Spleen (tissue), 11 donors: ENCODE results near the gene IMMP2L. TPM values are rescaled to one million over a fixed set of nuclear protein-coding genes. Genes with fewer than 3 reads are reported as not detected.

Experiments
- DNase-seq: peaks from one replicate; pipeline ENCODE4 v3.0.0-alpha.2; 2020
- H3K27ac ChIP-seq, 8 donors: fragments of 200-600 bp; sonication (generic) in 7 of 8; 1 replicate in 4 of 8; 2 replicates in 4 of 8; pipeline versions ENCODE4 v1.5.0 to v1.8.0; 2016 to 2021; ENCODE audit warnings: inconsistent platforms in 4 of 8, mild to moderate bottlenecking in 4 of 8, moderate library complexity in 1 of 8
- H3K27me3 ChIP-seq, 7 donors: fragments of 200-600 bp; sonication (generic) in 6 of 7; replicated peaks in 1 of 7; 1 replicate in 4 of 7; 2 replicates in 3 of 7; pipeline versions ENCODE4 v1.5.0 to v1.8.0; 2016 to 2021; ENCODE audit warnings: inconsistent platforms in 3 of 7, mild to moderate bottlenecking in 1 of 7
- H3K36me3 ChIP-seq, 6 donors: fragments of 200-600 bp; sonication (generic) in 5 of 6; 1 replicate in 4 of 6; 2 replicates in 2 of 6; pipeline versions ENCODE4 v1.5.0 to v1.8.0; 2016 to 2021; ENCODE audit warnings: inconsistent platforms in 2 of 6
- H3K4me1 ChIP-seq, 6 donors: fragments of 200-600 bp; sonication (generic) in 5 of 6; 1 replicate in 3 of 6; 2 replicates in 3 of 6; pipeline versions ENCODE4 v1.5.0 to v1.8.0; 2016 to 2021; ENCODE audit warnings: inconsistent platforms in 3 of 6
- H3K4me3 ChIP-seq, 8 donors: fragments of 200-600 bp; sonication (generic) in 7 of 8; 1 replicate in 4 of 8; 2 replicates in 4 of 8; pipeline versions ENCODE4 v1.5.0 to v1.8.0; 2016 to 2021; ENCODE audit warnings: inconsistent platforms in 4 of 8, mild to moderate bottlenecking in 4 of 8, moderate library complexity in 2 of 8
- H3K9me3 ChIP-seq, 8 donors: fragments of 200-600 bp; sonication (generic) in 7 of 8; 1 replicate in 4 of 8; 2 replicates in 4 of 8; pipeline versions ENCODE4 v1.5.0 to v1.8.0; 2016 to 2021; ENCODE audit warnings: inconsistent platforms in 4 of 8
- POLR2A ChIP-seq, 3 donors: fragments of 450-650 bp; IDR thresholded peaks; one replicate each; pipeline ENCODE4 v1.5.1; 2017; ENCODE audit warnings: antibody characterized with exemption in 3 of 3, mild to moderate bottlenecking in 1 of 3
- POLR2AphosphoS5 ChIP-seq, 3 donors: sonication (generic); formaldehyde crosslinking; IDR thresholded peaks; one replicate each; pipeline ENCODE4 v1.5.1; 2017; ENCODE audit warnings: antibody characterized with exemption in 3 of 3
- WGBS, 5 donors: extraction: QIAGEN DNeasy Blood & Tissue Kit in 3 of 5; methylation state at CpG; one replicate each; pipeline versions ENCODE4 v1.1.5 to v1.1.7; 2013 to 2018; 5-methylcytosine and 5-hydroxymethylcytosine counted together
- intact Hi-C: fragments of 100-400 bp; cut with DNase I; formaldehyde crosslinking; loops from one replicate; pipeline ENCODE4 v1.15.0; 2023; ENCODE audit warnings: low total_unique reads
- polyA plus RNA-seq, 3 donors: library from polyadenylated mRNA; stranded (reverse); fragments of 200-250 nt; gene quantifications; one replicate each; pipeline ENCODE4 v1.2.1, GENCODE V29; 2013
- total RNA-seq, 7 donors: library from RNA; depleted of rRNA in 3 of 7; stranded (reverse); fragments of >200 nt in 3 of 7; fragmentation: NEBNext Ultra II Directional in 4 of 7; extraction: Animal tissue kit (Norgen Biotek cat#: 25700) in 4 of 7; gene quantifications; one replicate each; pipeline versions ENCODE4 v1.1.0 to v1.2.1, GENCODE V29; 2016 to 2021
- TF ChIP-seq, protein P1 (sequence below), 11 experiments: fragments of 200-600 bp in 7 of 11; fragments of 450-650 bp in 4 of 11; sonication (generic) in 4 of 11; IDR thresholded peaks in 8 of 11; conservative IDR thresholded peaks in 3 of 11; 1 replicate in 7 of 11; 2 replicates in 4 of 11; pipeline versions ENCODE4 v1.4.0 to v1.8.0; 2016 to 2021; ENCODE audit warnings: antibody characterized with exemption in 11 of 11, inconsistent platforms in 4 of 11, mild to moderate bottlenecking in 1 of 11
- donor health status: healthy with polysubstance abuse.
- donor health status: DM: no; HTN: no; CAD: no; lungs with moderate emphysema.
- donor health status: DM: no; HTN: no; CAD: no.
- donor health status: Bipolar disorder and iron deficiency.
- donor health status: healthy.
- donor health status: DM: no; HTN: no; CAD: no.
- donor health status: DM: yes; HTN: yes; CAD: no.

Gene IMMP2L
- total and polyA plus RNA-seq, 10 donors: 6.5 to 32.7 (median 9.8) TPM

- WGBS, 5 donors: 88 to 97% (median 93%) methylated on average over 1 of the region's 1 CpG
- intact Hi-C loops: no loop called here
- Histone ChIP-seq H3K4me3 (no peak overlapping the region), H3K4me1 (no peaks in the 10 kb centered on the region), H3K9me3 (no peaks in the 10 kb centered on the region), H3K27me3 (no peaks in the 10 kb centered on the region), H3K27ac (no peak overlapping the region), H3K36me3 (no peaks in the 10 kb centered on the region)
- DNase-seq: no peak
- TF ChIP-seq, protein P1, sequence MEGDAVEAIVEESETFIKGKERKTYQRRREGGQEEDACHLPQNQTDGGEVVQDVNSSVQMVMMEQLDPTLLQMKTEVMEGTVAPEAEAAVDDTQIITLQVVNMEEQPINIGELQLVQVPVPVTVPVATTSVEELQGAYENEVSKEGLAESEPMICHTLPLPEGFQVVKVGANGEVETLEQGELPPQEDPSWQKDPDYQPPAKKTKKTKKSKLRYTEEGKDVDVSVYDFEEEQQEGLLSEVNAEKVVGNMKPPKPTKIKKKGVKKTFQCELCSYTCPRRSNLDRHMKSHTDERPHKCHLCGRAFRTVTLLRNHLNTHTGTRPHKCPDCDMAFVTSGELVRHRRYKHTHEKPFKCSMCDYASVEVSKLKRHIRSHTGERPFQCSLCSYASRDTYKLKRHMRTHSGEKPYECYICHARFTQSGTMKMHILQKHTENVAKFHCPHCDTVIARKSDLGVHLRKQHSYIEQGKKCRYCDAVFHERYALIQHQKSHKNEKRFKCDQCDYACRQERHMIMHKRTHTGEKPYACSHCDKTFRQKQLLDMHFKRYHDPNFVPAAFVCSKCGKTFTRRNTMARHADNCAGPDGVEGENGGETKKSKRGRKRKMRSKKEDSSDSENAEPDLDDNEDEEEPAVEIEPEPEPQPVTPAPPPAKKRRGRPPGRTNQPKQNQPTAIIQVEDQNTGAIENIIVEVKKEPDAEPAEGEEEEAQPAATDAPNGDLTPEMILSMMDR (IDR thresholded peaks at IDR 0.05 in 8 of 11, conservative IDR thresholded peaks at IDR 0.05 in 3 of 11): no peak
- TF ChIP-seq POLR2AphosphoS5 (IDR thresholded peaks at IDR 0.05) (no peak), POLR2A (IDR thresholded peaks at IDR 0.05) (no peak)
These were observed 260.4 kb downstream of the IMMP2L start for GRCh38 chr7:111301891-111302290.

DNA sequence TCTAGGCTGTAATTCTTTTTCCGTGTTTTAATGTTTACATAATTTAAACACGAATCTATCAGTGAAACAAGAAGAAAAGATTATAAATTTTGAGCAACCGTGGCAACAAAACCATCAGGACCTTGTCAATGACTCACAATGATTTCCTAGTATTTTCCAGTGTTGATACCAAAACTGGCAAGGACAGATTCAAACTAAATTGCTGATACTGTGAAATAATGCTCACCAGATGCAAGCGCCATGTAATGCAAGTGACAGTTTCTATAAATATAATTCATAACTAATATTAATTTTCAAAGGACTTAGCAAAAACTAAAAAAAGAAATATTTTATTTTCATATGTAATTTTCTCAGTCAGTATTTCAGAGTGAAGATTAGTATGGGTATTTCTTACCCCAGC is 267.8 kb downstream of the IMMP2L start:
- H3K4me3 ChIP-seq: no peak overlapping the region

GRCh38 chr7:111292026-111292470 is 270.2 kb downstream of the IMMP2L start:
- no peaks in the 10 kb centered on the region for H3K27me3 ChIP-seq
- intact Hi-C loops: no loop called here
- 49 to 72% (median 63%) methylated on average over 1 of the region's 1 CpG for WGBS, 5 donors

More for the DNA sequence above, 267.8 kb downstream of the IMMP2L start:
- DNase-seq: no peak
- Histone ChIP-seq H3K27me3 (no peaks in the 10 kb centered on the region), H3K9me3 (no peaks in the 10 kb centered on the region), H3K36me3 (no peaks in the 10 kb centered on the region), H3K4me1 (peaks cover 0 to 10% (median 0%) of the 10 kb centered on the region in 6 donors), H3K27ac (no peak overlapping the region)
- TF ChIP-seq, protein P1 (IDR thresholded peaks at IDR 0.05 in 8 of 11, conservative IDR thresholded peaks at IDR 0.05 in 3 of 11): no peak
- TF ChIP-seq POLR2A (IDR thresholded peaks at IDR 0.05) (no peak), POLR2AphosphoS5 (IDR thresholded peaks at IDR 0.05) (no peak)
- WGBS, 5 donors: 86 to 96% (median 90%) methylated on average over 4 of the region's 4 CpGs
- intact Hi-C loops: no loop called here

GRCh38 chr7:111290982-111291381 is 271.3 kb downstream of the IMMP2L start:
- DNase-seq: no peak
- TF ChIP-seq, protein P1 (IDR thresholded peaks at IDR 0.05 in 8 of 11, conservative IDR thresholded peaks at IDR 0.05 in 3 of 11): no peak
- no peak for TF ChIP-seq POLR2AphosphoS5 (IDR thresholded peaks at IDR 0.05)
- TF ChIP-seq POLR2A (IDR thresholded peaks at IDR 0.05): no peak
- intact Hi-C loops: no loop called here
- peaks cover 0 to 10% (median 0%) of the 10 kb centered on the region in 6 donors for H3K4me1 ChIP-seq
- no peaks in the 10 kb centered on the region for H3K36me3 ChIP-seq
- H3K9me3 ChIP-seq: peaks cover 0 to 15% (median 10%) of the 10 kb centered on the region in 8 donors
- 64 to 86% (median 82%) methylated on average over 1 of the region's 1 CpG for WGBS, 5 donors
- no peaks in the 10 kb centered on the region for H3K27me3 ChIP-seq
- no peak overlapping the region for H3K4me3 ChIP-seq
- H3K27ac ChIP-seq: no peak overlapping the region

More at GRCh38 chr7:111292026-111292470, 270.2 kb downstream of the IMMP2L start:
- H3K4me1 ChIP-seq: peaks cover 0 to 10% (median 0%) of the 10 kb centered on the region in 6 donors
- peaks cover 0 to 15% (median 10%) of the 10 kb centered on the region in 8 donors for H3K9me3 ChIP-seq
- H3K27ac ChIP-seq: no peak overlapping the region
- TF ChIP-seq POLR2A (IDR thresholded peaks at IDR 0.05): no peak
- TF ChIP-seq POLR2AphosphoS5 (IDR thresholded peaks at IDR 0.05): no peak
- TF ChIP-seq, protein P1 (IDR thresholded peaks at IDR 0.05 in 8 of 11, conservative IDR thresholded peaks at IDR 0.05 in 3 of 11): no peak
- H3K4me3 ChIP-seq: no peak overlapping the region
- H3K36me3 ChIP-seq: no peaks in the 10 kb centered on the region
- no peak for DNase-seq
